ENCODE measurements around the gene UXT.

The UXT gene

GRCh38 chrX:47648376-47648775 is 10.6 kb downstream of the UXT start:
- DNase-seq: no peak

- no peak for DNase-seq
Measured at GRCh38 chrX:47646636-47647035, 12.3 kb downstream of the UXT start.

GRCh38 chrX:47645530-47645929 is 13.4 kb downstream of the UXT start:
- DNase-seq: no peak

- DNase-seq: peak; percentile 12
Measured at GRCh38 chrX:47644557-47645091, 14.4 kb downstream of the UXT start.

DNA sequence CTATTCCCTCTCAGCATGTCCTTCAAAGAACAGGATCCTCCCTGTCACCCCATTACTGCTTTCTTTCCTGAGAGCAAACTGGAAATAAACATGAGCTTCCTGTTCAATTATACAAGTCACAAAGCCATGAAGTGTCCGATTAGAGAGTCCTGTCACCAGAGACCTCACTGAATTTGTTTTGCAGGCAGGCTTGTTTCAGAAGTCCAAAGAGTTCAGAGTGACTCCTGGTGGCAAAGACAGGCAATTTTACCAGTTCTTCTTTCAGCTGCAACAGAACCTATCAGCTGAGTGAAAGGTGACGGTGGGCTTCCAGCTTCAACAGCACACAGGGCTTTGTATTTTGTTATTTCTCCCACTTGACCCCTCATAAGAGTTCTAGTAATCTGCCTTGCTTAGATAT is 15.1 kb downstream of the UXT start:
- DNase-seq: no peak

- DNase-seq: no peak
Measured at GRCh38 chrX:47638816-47639215, 20.2 kb downstream of the UXT start.

GRCh38 chrX:47637546-47638195 is 21.3 kb downstream of the UXT start:
- peak; percentile 71 for DNase-seq

GRCh38 chrX:47634871-47635575 is 24.0 kb downstream of the UXT start:
- no peak for DNase-seq

GRCh38 chrX:47633689-47634590 is 25.0 kb downstream of the UXT start:
- DNase-seq: no peak

- DNase-seq: no peak
Measured at GRCh38 chrX:47632666-47633065, 26.3 kb downstream of the UXT start.

GRCh38 chrX:47631676-47632075 is 27.3 kb downstream of the UXT start:
- no peak for DNase-seq

- DNase-seq: no peak
Measured at GRCh38 chrX:47629419-47630200, 29.4 kb downstream of the UXT start, which contains the start of gene CFP. TSS of gene CFP (minus strand) at chrX:47629930. CDS start at chrX:47629844, 86 bp downstream.

- DNase-seq: no peak
Measured at GRCh38 chrX:47628982-47629381, 30.0 kb downstream of the UXT start.

GRCh38 chrX:47625365-47625764 is 33.6 kb downstream of the UXT start:
- DNase-seq: no peak

- DNase-seq: peak; percentile 85
Measured at GRCh38 chrX:47623540-47624027, 35.4 kb downstream of the UXT start.

DNA sequence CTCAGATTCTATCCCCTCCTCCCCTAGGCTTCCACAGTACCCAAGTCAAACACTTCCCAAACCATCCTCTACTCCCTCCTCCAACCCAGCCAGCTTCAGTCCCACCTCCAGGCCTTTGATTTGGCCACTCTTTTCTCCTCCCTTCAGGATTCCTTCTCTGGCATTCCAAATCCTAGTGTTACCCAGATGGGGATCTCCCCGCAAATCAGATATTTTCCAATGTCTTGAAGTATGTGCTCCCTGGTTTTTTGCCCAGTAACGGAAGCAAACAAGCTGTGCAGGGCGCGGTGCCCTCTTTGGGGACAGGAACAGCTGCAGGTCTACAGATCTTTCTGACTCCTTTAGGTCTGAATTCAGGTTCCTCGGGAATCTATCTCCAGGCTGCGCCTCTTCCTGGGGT is 37.1 kb downstream of the UXT start:
- DNase-seq: no peak

DNA sequence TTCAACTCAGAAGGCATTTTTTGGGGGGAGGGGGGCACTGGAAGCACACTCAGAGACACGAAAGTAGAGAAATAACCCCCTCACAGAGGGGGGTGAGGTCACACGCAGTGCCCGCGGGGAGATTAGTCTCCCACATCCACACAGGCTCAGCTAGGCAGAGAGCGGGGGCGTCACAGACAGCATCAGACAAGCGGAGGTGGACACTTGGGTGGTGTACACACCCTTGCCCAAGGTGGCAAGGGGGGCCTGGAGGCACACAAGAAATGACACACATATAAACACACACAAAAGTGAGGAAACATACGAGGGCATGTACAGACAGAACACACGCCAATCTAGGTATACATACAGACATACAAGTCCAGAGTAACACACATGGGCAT is 38.7 kb downstream of the UXT start:
- no peak for DNase-seq

DNA sequence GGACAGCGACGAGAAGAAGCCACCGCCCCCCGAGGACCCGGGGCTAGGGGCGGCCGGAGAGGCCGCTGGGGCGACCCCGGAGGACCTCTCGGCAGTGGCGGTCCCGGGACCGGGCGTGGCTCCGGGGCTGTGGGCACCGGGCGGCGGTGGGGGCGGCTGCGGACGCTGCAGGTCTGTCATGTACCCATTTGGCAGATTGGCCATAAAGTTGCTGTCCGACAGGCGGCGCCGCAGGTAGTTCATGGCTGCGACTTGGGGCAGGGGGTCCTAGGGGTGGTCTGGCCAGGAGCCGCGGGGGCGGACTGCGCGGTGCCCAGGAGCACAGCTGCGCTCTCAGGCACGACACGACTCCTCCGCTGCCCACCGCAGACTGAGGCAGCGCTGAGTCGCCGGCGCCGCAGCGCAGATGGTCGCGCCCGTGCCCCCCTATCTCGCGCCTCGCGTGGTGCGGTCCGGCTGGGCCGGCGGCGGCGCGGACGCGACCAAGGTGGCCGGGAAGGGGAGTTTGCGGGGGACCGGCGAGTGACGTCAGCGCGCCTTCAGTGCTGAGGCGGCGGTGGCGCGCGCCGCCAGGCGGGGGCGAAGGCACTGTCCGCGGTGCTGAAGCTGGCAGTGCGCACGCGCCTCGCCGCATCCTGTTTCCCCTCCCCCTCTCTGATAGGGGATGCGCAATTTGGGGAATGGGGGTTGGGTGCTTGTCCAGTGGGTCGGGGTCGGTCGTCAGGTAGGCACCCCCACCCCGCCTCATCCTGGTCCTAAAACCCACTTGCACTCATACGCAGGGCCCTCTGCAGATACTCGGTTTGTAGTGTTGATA is 39.3 kb downstream of the UXT start, which contains the start of gene SYN1:
Gene SYN1 (minus strand): TSS at position 372 of the 817 bp plus-strand sequence. CDS start 129 bp downstream, at position 243.
- DNase-seq: peak; percentile 90

DNA sequence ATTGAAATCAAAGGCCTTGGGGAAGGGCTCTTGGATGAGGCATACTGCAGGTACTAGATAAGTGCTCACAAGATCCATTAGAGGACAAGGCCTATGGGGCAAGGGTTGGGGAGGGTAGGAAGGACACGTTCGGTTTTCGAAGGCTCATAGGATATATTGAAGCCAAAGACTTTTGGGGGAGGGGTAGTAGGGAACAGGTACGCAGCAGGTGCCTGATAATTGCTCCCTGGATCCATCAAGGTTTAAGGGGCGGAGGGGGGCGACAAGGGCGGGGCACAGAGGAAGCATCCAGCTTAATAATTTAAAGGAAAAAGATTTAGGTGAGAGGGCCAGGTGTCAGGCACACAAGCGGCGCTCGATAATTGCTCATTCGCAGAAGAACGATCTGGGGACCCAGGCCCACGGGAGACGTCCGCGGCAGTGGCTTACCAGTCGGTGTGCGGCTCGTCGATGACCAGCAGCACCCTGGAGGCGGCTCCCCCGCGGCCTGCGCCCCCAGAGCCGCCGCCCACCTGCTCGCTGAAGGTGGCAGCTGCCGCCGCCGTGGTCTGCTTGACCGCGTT is 40.0 kb downstream of the UXT start:
- no peak for DNase-seq

DNA sequence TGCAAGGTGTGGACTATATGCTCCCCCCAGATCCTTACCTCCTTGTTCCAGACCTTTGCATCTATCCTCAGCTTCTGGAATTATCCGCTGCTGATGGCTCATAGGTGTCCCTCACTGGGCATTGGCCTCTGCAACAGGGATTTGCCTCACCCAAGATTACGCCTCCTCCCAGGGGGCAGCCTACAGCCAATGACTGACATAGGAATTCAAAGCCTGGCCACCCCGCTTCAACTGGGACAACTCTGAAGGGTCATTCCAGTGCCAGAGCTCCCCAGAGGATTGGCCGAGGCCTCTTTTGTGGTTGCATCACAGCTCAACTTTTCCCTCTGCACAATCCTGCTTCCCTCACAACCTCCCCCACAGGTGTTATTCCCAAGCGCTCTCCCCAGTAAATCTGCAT is 44.4 kb downstream of the UXT start:
- DNase-seq: no peak

DNA sequence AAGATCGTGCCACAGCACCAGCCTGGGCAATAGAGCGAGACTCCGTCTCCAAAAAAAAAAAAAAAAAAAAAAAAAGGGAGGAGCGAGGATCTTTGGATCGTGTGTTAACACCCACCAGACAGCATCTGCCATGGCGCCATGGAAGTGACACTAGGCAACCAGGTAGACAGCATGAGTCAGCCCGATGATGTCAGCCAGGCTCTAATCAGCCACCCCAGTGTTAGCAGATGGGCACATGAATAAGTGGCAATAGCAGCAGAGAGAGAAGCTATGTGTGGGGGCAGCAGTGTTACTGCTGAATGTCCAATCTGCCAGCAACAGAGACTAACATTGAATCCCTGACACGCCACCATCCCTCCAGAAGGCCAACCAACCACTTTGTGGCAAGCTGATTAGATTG is 45.9 kb downstream of the UXT start:
- no peak for DNase-seq

Data from retina (tissue), 1 donor.